ENCODE data around the gene LRFN2. TPM values are rescaled to one million over a fixed set of nuclear protein-coding genes. Genes with fewer than 3 reads are reported as not detected.

The LRFN2 gene
- total RNA-seq, 2 donors from 2014 or later = not detected

DNA sequence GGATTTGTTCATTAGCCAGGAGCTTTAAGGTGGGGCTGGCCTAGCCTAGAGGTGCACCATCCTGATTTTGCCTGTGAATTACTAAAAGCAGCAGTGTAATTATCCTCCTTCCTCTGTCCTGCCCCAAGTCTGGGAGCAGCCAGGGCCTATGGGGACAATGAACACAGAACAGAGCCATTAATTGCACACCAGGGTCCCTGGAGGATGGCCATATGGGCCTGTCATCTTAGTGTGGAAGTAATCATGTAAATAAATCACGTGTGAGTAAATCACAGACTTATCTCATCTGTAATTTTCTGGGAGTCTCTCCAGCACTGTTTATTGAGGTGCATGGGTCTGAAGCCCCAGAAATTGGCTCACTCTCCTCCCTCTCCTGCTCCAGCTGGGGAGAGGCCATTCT, 176.3 kb downstream of the LRFN2 start:
- H3K27me3 ChIP-seq (replicated peaks; ENCODE audit: insufficient read depth) = no peaks in the 10 kb centered on the region
- no peaks in the 10 kb centered on the region for H3K4me1 ChIP-seq (ENCODE audit: control insufficient read depth in 1 of 2, low read depth in 2 of 2)
- H3K4me3 ChIP-seq = no peak overlapping the region
- no peak for DNase-seq (ENCODE audit: low spot score)
- no peaks in the 10 kb centered on the region for H3K9me3 ChIP-seq
- no peak for TF ChIP-seq CTCF (IDR thresholded peaks at IDR 0.05)
- no peak overlapping the region for H3K27ac ChIP-seq
- H3K36me3 ChIP-seq = no peaks in the 10 kb centered on the region
- ATAC-seq (ENCODE audit: insufficient number of reproducible peaks, low FRiP score, low read depth) = no peak

DNA sequence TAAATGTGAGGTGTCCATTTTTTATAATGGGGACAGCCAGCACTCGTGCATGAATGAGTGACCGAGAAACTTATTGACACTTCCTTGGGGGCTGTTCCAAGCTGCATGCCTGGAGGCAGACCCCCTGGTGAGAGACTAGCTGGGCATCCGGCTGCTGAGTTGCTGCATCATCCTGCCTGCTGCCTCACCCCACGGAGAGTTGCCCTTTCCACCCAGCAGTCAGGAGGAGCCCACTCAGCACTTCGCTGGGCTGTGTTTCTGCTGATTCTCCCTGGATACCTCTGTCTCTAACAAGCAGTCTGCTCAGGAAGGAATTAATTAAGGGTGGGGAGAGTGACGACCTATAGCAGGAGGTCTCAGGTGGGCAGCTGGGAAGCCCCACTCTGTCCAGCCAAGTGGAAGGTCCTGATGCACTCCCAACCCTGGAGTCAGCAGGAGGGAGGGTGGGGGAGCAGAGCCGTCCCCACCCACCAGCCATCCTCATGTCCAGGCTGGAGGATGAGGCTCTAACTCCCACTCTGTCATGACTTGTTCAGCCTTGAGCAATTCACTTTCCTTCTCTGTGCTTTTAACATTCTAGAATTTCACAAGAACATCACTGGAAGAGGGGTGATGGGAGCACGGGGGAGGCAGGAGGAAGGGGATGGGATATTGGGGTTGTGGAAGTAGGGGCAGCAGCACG, 177.3 kb downstream of the LRFN2 start:
- ATAC-seq (ENCODE audit: insufficient number of reproducible peaks, low FRiP score, low read depth) (no peak), DNase-seq (ENCODE audit: low spot score) (no peak)
- Histone ChIP-seq H3K27me3 (replicated peaks; ENCODE audit: insufficient read depth) (no peaks in the 10 kb centered on the region), H3K27ac (no peak overlapping the region), H3K36me3 (no peaks in the 10 kb centered on the region), H3K4me3 (no peak overlapping the region), H3K9me3 (no peaks in the 10 kb centered on the region), H3K4me1 (ENCODE audit: control insufficient read depth in 1 of 2, low read depth in 2 of 2) (no peaks in the 10 kb centered on the region)
- TF ChIP-seq CTCF (IDR thresholded peaks at IDR 0.05) = no peak

DNA sequence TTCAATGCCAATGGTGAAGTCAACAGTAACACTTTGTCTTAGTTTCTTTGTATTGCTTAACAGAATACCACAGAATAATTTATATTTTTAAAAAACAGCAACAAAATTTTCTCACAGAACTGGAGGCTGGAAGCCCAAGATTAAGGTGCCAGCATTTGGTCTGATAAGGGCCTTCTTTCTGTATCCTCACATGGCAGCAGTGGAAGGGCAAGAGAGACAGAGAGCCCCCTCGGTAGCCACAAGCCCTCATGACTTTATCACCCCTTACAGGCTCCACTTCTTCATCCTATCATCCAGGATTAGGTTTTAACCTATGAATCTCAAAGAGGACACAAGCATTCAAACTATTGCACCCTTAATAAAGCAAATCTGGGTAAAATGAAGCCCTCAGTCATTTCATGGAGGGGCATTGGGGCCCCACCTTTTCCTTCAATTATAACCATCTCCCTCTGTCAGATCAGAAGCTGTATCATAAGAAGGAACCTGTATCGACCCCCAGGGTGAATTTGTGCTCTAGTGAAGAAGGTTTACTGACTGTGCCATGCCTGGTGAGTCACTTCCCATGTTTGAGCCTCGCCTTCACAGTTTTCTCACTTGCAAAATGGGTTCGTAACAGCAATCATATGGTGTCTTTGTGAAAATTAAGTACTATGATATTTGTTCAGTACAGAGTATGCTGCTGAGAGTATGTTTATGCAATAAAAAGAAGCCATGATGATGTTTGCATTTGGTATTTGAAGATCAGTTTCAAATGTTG, 178.2 kb downstream of the LRFN2 start:
- no peaks in the 10 kb centered on the region for H3K9me3 ChIP-seq
- H3K4me3 ChIP-seq = no peak overlapping the region
- TF ChIP-seq CTCF (IDR thresholded peaks at IDR 0.05) = no peak
- ATAC-seq (ENCODE audit: insufficient number of reproducible peaks, low FRiP score, low read depth) (no peak), DNase-seq (ENCODE audit: low spot score) (no peak)
- no peaks in the 10 kb centered on the region for H3K4me1 ChIP-seq (ENCODE audit: control insufficient read depth in 1 of 2, low read depth in 2 of 2)
- no peaks in the 10 kb centered on the region for H3K27me3 ChIP-seq (replicated peaks; ENCODE audit: insufficient read depth)
- no peak overlapping the region for H3K27ac ChIP-seq
- no peaks in the 10 kb centered on the region for H3K36me3 ChIP-seq

GRCh38 chr6:40407239-40407638, 179.9 kb downstream of the LRFN2 start:
- H3K4me3 ChIP-seq = no peak overlapping the region
- H3K27ac ChIP-seq = no peak overlapping the region
- H3K4me1 ChIP-seq (ENCODE audit: control insufficient read depth in 1 of 2, low read depth in 2 of 2) = no peaks in the 10 kb centered on the region
- no peaks in the 10 kb centered on the region for H3K36me3 ChIP-seq
- ATAC-seq (ENCODE audit: insufficient number of reproducible peaks, low FRiP score, low read depth) (no peak), DNase-seq (ENCODE audit: low spot score) (no peak)
- no peak for TF ChIP-seq CTCF (IDR thresholded peaks at IDR 0.05)
- no peaks in the 10 kb centered on the region for H3K9me3 ChIP-seq
- H3K27me3 ChIP-seq (replicated peaks; ENCODE audit: insufficient read depth) = no peaks in the 10 kb centered on the region

GRCh38 chr6:40406175-40406574, 181.0 kb downstream of the LRFN2 start:
- ATAC-seq (ENCODE audit: insufficient number of reproducible peaks, low FRiP score, low read depth) (no peak), DNase-seq (ENCODE audit: low spot score) (no peak)
- no peak overlapping the region for H3K27ac ChIP-seq
- no peaks in the 10 kb centered on the region for H3K36me3 ChIP-seq
- no peaks in the 10 kb centered on the region for H3K27me3 ChIP-seq (replicated peaks; ENCODE audit: insufficient read depth)
- H3K9me3 ChIP-seq = no peaks in the 10 kb centered on the region
- H3K4me1 ChIP-seq (ENCODE audit: control insufficient read depth in 1 of 2, low read depth in 2 of 2) = no peaks in the 10 kb centered on the region
- no peak overlapping the region for H3K4me3 ChIP-seq
- no peak for TF ChIP-seq CTCF (IDR thresholded peaks at IDR 0.05)

Data from thoracic aorta (tissue), 2 donors.